Subcutaneous abdominal adipose tissue (tissue), 5 donors: ENCODE measurements around the gene CFAP54.
A peak's percentile ranks its signal among the peaks of the same experiment; 100 is the strongest.

Experiments used
- H3K27ac ChIP-seq: one replicate; pipeline ENCODE4 v1.7.0; 2013; ENCODE audit warnings: low read depth, mild to moderate bottlenecking, inconsistent platforms, low read length, moderate library complexity
- H3K27me3 ChIP-seq, 5 donors: one replicate each; pipeline ENCODE4 v1.7.0; 2013; ENCODE audit warnings: low read length in 5 of 5, inconsistent platforms in 1 of 5; ENCODE audit not compliant: control insufficient read depth in 5 of 5, insufficient read depth in 4 of 5
- H3K36me3 ChIP-seq, 5 donors: one replicate each; pipeline ENCODE4 v1.7.0; 2013; ENCODE audit warnings: low read length in 5 of 5; ENCODE audit not compliant: control insufficient read depth in 5 of 5, insufficient read depth in 5 of 5
- H3K4me1 ChIP-seq, 5 donors: one replicate each; pipeline ENCODE4 v1.7.0; 2013; ENCODE audit warnings: low read length in 5 of 5, mild to moderate bottlenecking in 3 of 5, moderate library complexity in 1 of 5; ENCODE audit not compliant: control insufficient read depth in 5 of 5, insufficient read depth in 5 of 5
- H3K4me3 ChIP-seq, 5 donors: one replicate each; pipeline ENCODE4 v1.7.0; 2013; ENCODE audit warnings: low read length in 5 of 5, low read depth in 1 of 5
- H3K9ac ChIP-seq, 5 donors: one replicate each; pipeline ENCODE4 v1.7.0; 2013; ENCODE audit warnings: low read length in 5 of 5, mild to moderate bottlenecking in 4 of 5, moderate library complexity in 3 of 5
- H3K9me3 ChIP-seq, 5 donors: one replicate each; pipeline ENCODE4 v1.7.0; 2013; ENCODE audit warnings: low read length in 5 of 5; ENCODE audit not compliant: control insufficient read depth in 5 of 5
- donor health status: healthy.
- donor health status: healthy.
- donor health status: healthy.
- donor health status: healthy.
- donor health status: healthy.

CFAP54 gene

GRCh38 chr12:96886998-96887677 is 397.8 kb downstream of the CFAP54 start:
- H3K36me3 ChIP-seq, result no peaks in the 10 kb centered on the region
- no peak overlapping the region for H3K4me3 ChIP-seq
- H3K9me3 ChIP-seq, result peaks cover 0 to 3% (median 0%) of the 10 kb centered on the region in 5 donors
- no peak overlapping the region for H3K9ac ChIP-seq
- no peak overlapping the region for H3K27ac ChIP-seq
- H3K4me1 ChIP-seq, result no peaks in the 10 kb centered on the region
- peaks cover 0 to 3% (median 0%) of the 10 kb centered on the region in 5 donors for H3K27me3 ChIP-seq

GRCh38 chr12:96889273-96889933 is 400.0 kb downstream of the CFAP54 start:
- H3K27me3 ChIP-seq, result peaks cover 0 to 3% (median 0%) of the 10 kb centered on the region in 5 donors
- H3K9ac ChIP-seq, result no peak overlapping the region
- no peaks in the 10 kb centered on the region for H3K36me3 ChIP-seq
- no peak overlapping the region for H3K27ac ChIP-seq
- no peaks in the 10 kb centered on the region for H3K9me3 ChIP-seq
- H3K4me1 ChIP-seq, result no peaks in the 10 kb centered on the region
- H3K4me3 ChIP-seq, result no peak overlapping the region

GRCh38 chr12:96890331-96890730 is 401.0 kb downstream of the CFAP54 start:
- Histone ChIP-seq H3K9ac (no peak overlapping the region), H3K4me3 (no peak overlapping the region), H3K36me3 (no peaks in the 10 kb centered on the region), H3K4me1 (no peaks in the 10 kb centered on the region), H3K27me3 (peaks cover 0 to 3% (median 0%) of the 10 kb centered on the region in 5 donors), H3K9me3 (no peaks in the 10 kb centered on the region), H3K27ac (no peak overlapping the region)

- Histone ChIP-seq H3K4me1 (no peaks in the 10 kb centered on the region), H3K27ac (no peak overlapping the region), H3K9me3 (no peaks in the 10 kb centered on the region), H3K4me3 (no peak overlapping the region), H3K27me3 (peaks cover 0 to 3% (median 0%) of the 10 kb centered on the region in 5 donors), H3K9ac (no peak overlapping the region), H3K36me3 (no peaks in the 10 kb centered on the region)
These were observed 402.7 kb downstream of the CFAP54 start for GRCh38 chr12:96892104-96892503.

- Histone ChIP-seq H3K9me3 (no peaks in the 10 kb centered on the region), H3K4me1 (no peaks in the 10 kb centered on the region), H3K27me3 (no peaks in the 10 kb centered on the region), H3K36me3 (no peaks in the 10 kb centered on the region), H3K9ac (no peak overlapping the region), H3K27ac (no peak overlapping the region), H3K4me3 (no peak overlapping the region)
These were observed 408.0 kb downstream of the CFAP54 start for GRCh38 chr12:96897421-96897820.

GRCh38 chr12:96901175-96901574 is 411.8 kb downstream of the CFAP54 start:
- H3K9ac ChIP-seq, result no peak overlapping the region
- no peak overlapping the region for H3K27ac ChIP-seq
- H3K4me3 ChIP-seq, result no peak overlapping the region
- peaks cover 0 to 2% (median 2%) of the 10 kb centered on the region in 5 donors for H3K4me1 ChIP-seq
- no peaks in the 10 kb centered on the region for H3K9me3 ChIP-seq
- no peaks in the 10 kb centered on the region for H3K27me3 ChIP-seq
- no peaks in the 10 kb centered on the region for H3K36me3 ChIP-seq

GRCh38 chr12:96902076-96902475 is 412.7 kb downstream of the CFAP54 start:
- Histone ChIP-seq H3K4me3 (no peak overlapping the region), H3K9me3 (no peaks in the 10 kb centered on the region), H3K4me1 (peaks cover 0 to 9% (median 8%) of the 10 kb centered on the region in 5 donors), H3K27me3 (no peaks in the 10 kb centered on the region), H3K9ac (no peak overlapping the region), H3K27ac (no peak overlapping the region), H3K36me3 (no peaks in the 10 kb centered on the region)

- no peaks in the 10 kb centered on the region for H3K27me3 ChIP-seq
- no peaks in the 10 kb centered on the region for H3K9me3 ChIP-seq
- peak overlapping the region; percentile 12 to 96 (median 87) for H3K9ac ChIP-seq
- peak overlapping the region; percentile 83 to 98 (median 86) for H3K4me3 ChIP-seq
- no peaks in the 10 kb centered on the region for H3K36me3 ChIP-seq
- H3K4me1 ChIP-seq, result peaks cover 0 to 22% (median 20%) of the 10 kb centered on the region in 5 donors
- H3K27ac ChIP-seq, result peak overlapping the region; percentile 71
These were observed 417.1 kb downstream of the CFAP54 start for GRCh38 chr12:96906498-96906848.

GRCh38 chr12:96906849-96907670 is 417.7 kb downstream of the CFAP54 start, which contains the start of gene NEDD1:
Gene NEDD1, plus strand, starts transcription at chr12:96907257. Its CDS starts 2,503 bp downstream, at chr12:96909760.
- peak within 1 kb of the TSS; percentile 75 to 96 (median 87) for H3K9ac ChIP-seq
- no peaks in the 10 kb centered on the region for H3K36me3 ChIP-seq
- H3K4me1 ChIP-seq, result peaks cover 0 to 22% (median 20%) of the 10 kb centered on the region in 5 donors
- H3K9me3 ChIP-seq, result no peaks in the 10 kb centered on the region
- peak within 1 kb of the TSS; percentile 83 to 98 (median 86) for H3K4me3 ChIP-seq
- H3K27me3 ChIP-seq, result no peaks in the 10 kb centered on the region
- peak within 1 kb of the TSS; percentile 71 for H3K27ac ChIP-seq
